A673 (cell line): ENCODE data around the gene TRIM41. TPM values are rescaled to one million over a fixed set of nuclear protein-coding genes. Genes with fewer than 3 reads are reported as not detected.

Experiments
- BruUV-seq: library from RNA; stranded (reverse); fragments of 400-500 nt; replicated peaks from 2 replicates; lab custom pipeline; 2021; lab: Mats Ljungman, UMichigan
- CTCF ChIA-PET: fragments of 300-600 bp; sonication (Branson Sonifier 250); formaldehyde crosslinking; loops from one replicate; lab custom pipeline; 2022; ENCODE audit warnings: antibody characterized with exemption; lab: Charles Lee
- POLR2A ChIA-PET: fragments of 300-600 bp; sonication (Branson Sonifier 250); formaldehyde crosslinking; loops from one replicate; lab custom pipeline; 2022; ENCODE audit warnings: antibody characterized with exemption; ENCODE audit not compliant: low non-redundant PET; lab: Charles Lee
- DNase-seq: peaks from one replicate; pipeline ENCODE4 v3.0.0-alpha.2; 2015; ENCODE audit warnings: low spot score
- H3K27ac ChIP-seq: fragments of 200-600 bp; sonication (generic); 2 replicates; pipeline ENCODE4 v1.5.1; 2016; ENCODE audit warnings: mixed run types, low read depth, mild to moderate bottlenecking, mixed read lengths, antibody characterized with exemption, low read length; ENCODE audit not compliant: poor library complexity, severe bottlenecking
- H3K27me3 ChIP-seq: fragments of 200-600 bp; sonication (generic); replicated peaks from 2 replicates; pipeline ENCODE4 v1.6.1; 2017; ENCODE audit warnings: mixed run types, low read depth, mild to moderate bottlenecking, mixed read lengths, antibody characterized with exemption, low read length; ENCODE audit not compliant: insufficient read depth, poor library complexity
- H3K36me3 ChIP-seq: fragments of 200-600 bp; sonication (generic); 2 replicates; pipeline ENCODE4 v1.6.1; 2016; ENCODE audit warnings: mixed run types, mild to moderate bottlenecking, mixed read lengths, antibody characterized with exemption, low read length; ENCODE audit not compliant: insufficient read depth, poor library complexity, severe bottlenecking
- H3K4me1 ChIP-seq: fragments of 200-600 bp; sonication (generic); 2 replicates; pipeline ENCODE4 v1.6.1; 2017; ENCODE audit warnings: mixed run types, mild to moderate bottlenecking, mixed read lengths, antibody characterized with exemption, low read length; ENCODE audit not compliant: insufficient read depth, poor library complexity, severe bottlenecking
- H3K4me3 ChIP-seq: fragments of 200-600 bp; sonication (generic); 2 replicates; pipeline ENCODE4 v1.5.1; 2016; ENCODE audit warnings: low read depth, mixed run types, mild to moderate bottlenecking, mixed read lengths, low read length; ENCODE audit not compliant: poor library complexity, severe bottlenecking
- H3K9me3 ChIP-seq: fragments of 200-600 bp; sonication (generic); 2 replicates; pipeline ENCODE4 v1.6.1; 2016; ENCODE audit warnings: mixed run types, low read depth, mild to moderate bottlenecking, mixed read lengths, antibody characterized with exemption, low read length; ENCODE audit not compliant: poor library complexity, severe bottlenecking
- EZH2 ChIP-seq: fragments of 200-600 bp; sonication (generic); IDR thresholded peaks from 2 replicates; pipeline ENCODE4 v1.6.1; 2017; ENCODE audit warnings: borderline replicate concordance, low read depth, mild to moderate bottlenecking, mixed read lengths, antibody characterized with exemption, low read length; ENCODE audit not compliant: poor library complexity, severe bottlenecking
- intact Hi-C: fragments of 100-400 bp; cut with micrococcal nuclease; formaldehyde crosslinking; loops from one replicate; pipeline ENCODE4 v1.10.0; 2022; ENCODE audit not compliant: unreplicated experiment
- total RNA-seq: library from RNA; stranded (reverse); gene quantifications from 2 replicates; pipeline ENCODE4 v1.2.3, GENCODE V29; 2021
- TF ChIP-seq, protein P1 (sequence below): fragments of 300-800, 200-600 bp; sonication (generic); conservative IDR thresholded peaks from 2 replicates; pipeline ENCODE4 v1.5.1; 2017; ENCODE audit warnings: low read depth, mild to moderate bottlenecking, antibody characterized with exemption, low read length, moderate library complexity, mixed read lengths

Gene TRIM41
- total RNA-seq, 1 experiment from 2014 or later: 24.6 TPM

DNA sequence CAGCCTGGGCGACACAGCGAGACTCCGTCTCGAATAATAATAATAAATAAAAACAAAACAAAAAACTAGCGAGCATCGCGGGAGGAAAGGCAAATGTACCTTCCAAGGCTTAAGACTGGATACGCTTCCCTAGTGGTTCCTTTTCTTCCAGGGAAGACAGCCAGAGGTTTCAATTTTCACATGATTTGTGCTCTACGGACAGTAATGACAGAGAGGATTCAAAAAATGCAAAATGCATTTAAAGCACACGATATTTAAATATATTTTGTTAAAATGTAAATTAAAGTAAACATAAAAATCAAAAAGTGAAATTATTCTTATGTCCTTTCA, 4.3 kb upstream of the TRIM41 start:
- POLR2A ChIA-PET: no interaction called here
- CTCF ChIA-PET: no interaction called here
- intact Hi-C loops: loop anchor here (1.0 kb wide), 2 partner anchors 11 to 27 kb away; no protein-coding TSS in a partner anchor
- no peaks in the 10 kb centered on the region for H3K36me3 ChIP-seq
- H3K27me3 ChIP-seq: no peaks in the 10 kb centered on the region
- H3K4me1 ChIP-seq: no peaks in the 10 kb centered on the region
- no peak overlapping the region for H3K27ac ChIP-seq
- peak overlapping the region; percentile 63 for H3K4me3 ChIP-seq
- no TSS peak for BruUV-seq
- H3K9me3 ChIP-seq: no peaks in the 10 kb centered on the region
- peak; percentile 50 for DNase-seq
- TF ChIP-seq, protein P1, sequence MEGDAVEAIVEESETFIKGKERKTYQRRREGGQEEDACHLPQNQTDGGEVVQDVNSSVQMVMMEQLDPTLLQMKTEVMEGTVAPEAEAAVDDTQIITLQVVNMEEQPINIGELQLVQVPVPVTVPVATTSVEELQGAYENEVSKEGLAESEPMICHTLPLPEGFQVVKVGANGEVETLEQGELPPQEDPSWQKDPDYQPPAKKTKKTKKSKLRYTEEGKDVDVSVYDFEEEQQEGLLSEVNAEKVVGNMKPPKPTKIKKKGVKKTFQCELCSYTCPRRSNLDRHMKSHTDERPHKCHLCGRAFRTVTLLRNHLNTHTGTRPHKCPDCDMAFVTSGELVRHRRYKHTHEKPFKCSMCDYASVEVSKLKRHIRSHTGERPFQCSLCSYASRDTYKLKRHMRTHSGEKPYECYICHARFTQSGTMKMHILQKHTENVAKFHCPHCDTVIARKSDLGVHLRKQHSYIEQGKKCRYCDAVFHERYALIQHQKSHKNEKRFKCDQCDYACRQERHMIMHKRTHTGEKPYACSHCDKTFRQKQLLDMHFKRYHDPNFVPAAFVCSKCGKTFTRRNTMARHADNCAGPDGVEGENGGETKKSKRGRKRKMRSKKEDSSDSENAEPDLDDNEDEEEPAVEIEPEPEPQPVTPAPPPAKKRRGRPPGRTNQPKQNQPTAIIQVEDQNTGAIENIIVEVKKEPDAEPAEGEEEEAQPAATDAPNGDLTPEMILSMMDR: no peak
- no peak for TF ChIP-seq EZH2

DNA sequence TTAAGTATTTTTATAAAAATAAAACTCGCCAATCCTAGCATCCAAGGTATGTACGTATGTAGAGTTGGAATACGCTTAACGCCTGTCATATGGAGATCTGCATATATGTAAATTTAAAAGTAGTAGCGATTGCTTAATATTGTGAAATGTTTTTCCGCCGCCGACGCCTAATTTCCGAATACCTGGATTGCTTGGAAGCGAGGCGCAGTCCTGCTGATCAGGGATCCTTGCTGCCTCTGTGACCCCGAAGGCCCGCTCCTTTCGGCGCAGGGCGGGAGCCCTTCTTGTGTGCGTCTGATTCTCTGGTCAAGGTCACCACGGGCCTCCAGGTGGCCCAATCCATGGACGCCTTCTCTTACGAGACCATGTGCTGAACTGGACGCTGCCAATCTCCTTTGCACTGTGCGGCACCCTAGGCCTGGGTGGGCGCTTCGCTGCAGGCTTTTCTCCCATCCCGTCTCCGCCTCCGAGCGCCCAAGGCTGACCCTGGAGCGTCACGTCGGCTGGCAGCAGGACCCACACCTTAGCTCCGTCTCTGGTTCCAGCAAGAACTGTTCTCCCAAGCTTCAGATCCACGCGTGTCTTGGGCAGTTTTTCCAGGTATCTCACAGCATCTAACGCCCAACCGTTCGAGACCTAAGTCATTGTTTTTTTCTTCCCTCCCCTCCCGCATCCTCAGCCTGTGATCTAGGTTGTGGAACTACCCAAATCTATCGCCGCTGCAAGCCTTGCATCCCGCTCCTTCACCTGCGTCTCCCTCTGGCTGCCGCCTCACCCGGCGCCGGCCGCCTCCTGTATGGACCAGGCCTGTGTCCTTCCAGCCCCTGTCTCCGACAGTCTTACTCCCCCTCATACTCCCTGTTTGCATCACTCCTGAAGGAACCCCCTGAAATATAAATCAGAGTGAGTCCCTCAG, 3.6 kb upstream of the TRIM41 start:
- Histone ChIP-seq H3K9me3 (no peaks in the 10 kb centered on the region), H3K27me3 (no peaks in the 10 kb centered on the region), H3K4me1 (peaks cover 5% of the 10 kb centered on the region), H3K36me3 (no peaks in the 10 kb centered on the region), H3K27ac (no peak overlapping the region), H3K4me3 (no peak overlapping the region)
- ChIA-PET CTCF (no interaction called here), POLR2A (no interaction called here)
- intact Hi-C loops: no loop called here
- no TSS peak for BruUV-seq
- DNase-seq: no peak
- TF ChIP-seq EZH2: no peak
- TF ChIP-seq, protein P1: no peak

DNA sequence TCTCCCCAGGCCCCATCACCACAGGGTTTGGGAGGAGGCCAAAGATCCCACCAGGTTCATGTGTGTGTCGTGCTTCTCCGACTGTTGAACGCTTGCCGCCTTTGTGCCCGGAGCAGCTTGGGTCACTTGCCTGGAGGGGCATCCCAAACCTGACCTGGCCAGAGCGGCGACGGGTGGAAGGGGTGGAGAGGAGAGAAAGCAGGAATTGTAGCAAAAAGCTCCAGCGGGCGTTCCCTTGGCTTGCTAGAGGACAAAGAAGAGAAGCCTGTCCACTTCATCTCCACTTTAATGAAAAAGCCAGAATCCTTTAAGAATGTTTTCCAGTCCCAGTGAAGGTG, 2.9 kb upstream of the TRIM41 start:
- H3K27me3 ChIP-seq: no peaks in the 10 kb centered on the region
- no peak overlapping the region for H3K27ac ChIP-seq
- ChIA-PET CTCF (no interaction called here), POLR2A (no interaction called here)
- no TSS peak for BruUV-seq
- intact Hi-C loops: no loop called here
- TF ChIP-seq, protein P1: no peak
- no peak for TF ChIP-seq EZH2
- DNase-seq: no peak
- H3K9me3 ChIP-seq: no peaks in the 10 kb centered on the region
- H3K4me1 ChIP-seq: peaks cover 11% of the 10 kb centered on the region
- no peak overlapping the region for H3K4me3 ChIP-seq
- H3K36me3 ChIP-seq: no peaks in the 10 kb centered on the region
